ENCODE data around the gene ALDH6A1.
A peak's percentile ranks its signal among the peaks of the same experiment; 100 is the strongest.
"Not testable (repeated sequence)": the region's sequence is repeated elsewhere in the genome, so short reads cannot be mapped to it uniquely, and the experiment has no call there.

ALDH6A1 gene

DNA sequence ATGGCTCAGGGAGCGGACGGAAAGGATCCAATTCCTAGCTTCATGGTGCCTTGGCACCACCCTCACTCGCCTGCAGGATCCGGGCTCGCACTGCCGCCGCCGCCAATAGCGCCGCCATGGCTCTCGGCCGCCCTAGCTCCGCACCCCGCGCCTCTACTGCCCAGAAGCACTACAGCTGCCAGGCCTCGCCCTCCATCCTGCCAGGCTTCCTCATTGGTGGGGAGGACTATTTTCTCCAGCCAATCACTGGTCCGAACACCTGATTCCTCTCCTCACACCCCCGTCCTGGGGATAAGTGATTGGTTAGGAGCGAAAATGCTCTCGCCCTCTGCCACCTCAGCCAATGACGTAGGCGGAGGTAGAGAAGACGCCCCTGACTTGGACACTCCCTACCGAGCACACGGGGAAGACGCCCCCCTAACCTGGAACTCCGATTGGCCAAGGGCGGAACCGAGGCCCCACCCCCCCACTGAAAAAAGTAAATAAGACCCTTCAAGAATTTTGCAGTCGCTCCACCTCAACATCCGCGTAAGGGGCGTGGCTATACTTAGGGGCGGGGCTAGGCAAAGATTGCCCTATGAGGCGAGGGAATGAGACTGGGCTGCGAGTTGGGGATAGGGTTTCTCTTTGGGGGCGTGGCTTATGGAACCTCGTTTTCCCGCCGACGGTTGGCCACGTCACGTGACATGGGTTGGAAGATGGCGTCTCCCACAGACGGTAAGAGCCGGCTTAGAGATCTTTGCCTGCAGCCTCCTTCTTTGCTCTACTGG lies at the start of gene ALDH6A1, which contains the start of gene LIN52:
TSS of gene ALDH6A1 (minus strand) at position 177 of the 770 bp plus-strand sequence. CDS start at position 118, 59 bp downstream.
TSS of gene LIN52 (plus strand) at position 680 of the 770 bp plus-strand sequence. CDS start at position 699, 19 bp downstream.
- DNase-seq = peak; percentile 100

GRCh38 chr14:74127634-74128033 lies 43.4 kb upstream of the ALDH6A1 start:
- DNase-seq = no peak

- DNase-seq = no peak
Observed at GRCh38 chr14:74126315-74127013, 42.2 kb upstream of the ALDH6A1 start.

- DNase-seq = not testable (repeated sequence)
Observed at GRCh38 chr14:74125487-74125886, 41.2 kb upstream of the ALDH6A1 start.

- DNase-seq = peak; percentile 14
Observed at GRCh38 chr14:74111395-74112216, 27.4 kb upstream of the ALDH6A1 start.

DNA sequence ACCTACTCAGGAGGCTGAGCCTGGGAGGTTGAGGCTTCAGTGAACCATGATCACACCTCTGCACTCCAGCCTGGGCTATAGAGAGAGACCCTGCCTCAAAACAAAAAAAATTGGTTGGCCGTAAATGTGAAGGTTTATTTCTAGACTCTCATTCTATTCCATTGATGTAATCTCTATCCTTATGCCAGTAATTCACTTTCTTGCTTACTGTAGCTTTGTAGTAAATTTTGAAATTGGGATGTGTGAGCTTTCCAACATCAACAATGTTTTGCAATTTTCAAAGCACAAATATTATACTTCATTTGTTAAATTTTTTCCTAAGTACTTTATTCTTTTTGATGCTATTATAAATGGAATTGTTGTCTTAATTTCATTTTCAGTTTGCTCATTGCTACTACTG lies 25.1 kb upstream of the ALDH6A1 start:
- DNase-seq = no peak

DNA sequence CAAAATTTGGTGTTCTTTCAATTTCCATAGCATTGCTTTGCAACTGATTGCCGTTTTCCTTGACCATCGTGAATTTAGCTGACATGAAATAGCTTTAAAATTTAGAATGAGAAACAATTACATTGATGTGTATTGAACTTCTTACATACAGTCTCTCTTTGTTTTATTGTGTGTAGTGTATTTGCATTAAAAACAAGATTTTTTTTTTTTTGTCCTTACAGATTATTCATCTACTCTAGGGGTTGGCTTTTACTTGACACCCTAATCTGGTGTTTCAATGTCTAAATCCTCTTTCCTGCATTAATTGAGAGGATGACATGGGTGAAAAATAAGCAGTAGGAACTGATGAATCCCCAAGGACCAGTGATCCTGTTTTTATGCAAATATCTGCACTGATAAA lies 21.1 kb upstream of the ALDH6A1 start:
- no peak for DNase-seq

DNA sequence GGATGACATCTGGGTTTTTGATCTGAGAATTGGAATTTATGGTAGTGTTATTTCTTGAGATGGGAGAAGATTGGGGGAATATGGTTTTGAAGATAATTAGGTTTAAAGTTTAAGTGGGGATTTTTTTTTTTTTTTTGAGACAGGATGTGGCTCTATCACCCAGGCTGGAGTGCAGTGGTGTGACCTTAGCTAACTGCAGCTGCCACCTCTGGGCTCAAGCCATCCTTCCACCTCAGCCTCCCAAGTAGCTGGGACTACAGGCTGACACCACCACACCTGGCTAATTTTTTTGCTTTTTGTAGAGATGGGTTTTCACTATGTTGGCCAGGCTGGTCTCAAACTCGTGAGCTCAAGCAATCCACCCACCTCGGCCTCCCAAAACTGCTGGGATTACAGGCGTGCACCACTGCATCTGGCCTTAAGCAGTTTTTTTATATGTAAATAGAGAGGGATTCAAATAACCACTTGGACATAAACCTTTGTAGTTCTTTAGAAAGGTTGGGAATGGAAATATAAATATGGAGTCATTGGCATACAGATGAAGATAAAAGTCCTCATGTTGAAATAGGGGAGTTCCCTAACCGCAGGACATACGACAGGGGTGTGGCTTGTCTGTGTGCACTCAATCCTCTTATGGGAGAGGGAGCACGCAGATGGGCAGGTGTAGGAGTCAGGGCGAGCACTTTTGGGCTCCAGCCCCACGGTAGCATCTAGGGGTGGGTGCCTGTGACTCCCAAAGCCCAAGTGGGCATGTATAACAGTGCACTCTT lies 5.2 kb upstream of the ALDH6A1 start:
- DNase-seq = no peak

DNA sequence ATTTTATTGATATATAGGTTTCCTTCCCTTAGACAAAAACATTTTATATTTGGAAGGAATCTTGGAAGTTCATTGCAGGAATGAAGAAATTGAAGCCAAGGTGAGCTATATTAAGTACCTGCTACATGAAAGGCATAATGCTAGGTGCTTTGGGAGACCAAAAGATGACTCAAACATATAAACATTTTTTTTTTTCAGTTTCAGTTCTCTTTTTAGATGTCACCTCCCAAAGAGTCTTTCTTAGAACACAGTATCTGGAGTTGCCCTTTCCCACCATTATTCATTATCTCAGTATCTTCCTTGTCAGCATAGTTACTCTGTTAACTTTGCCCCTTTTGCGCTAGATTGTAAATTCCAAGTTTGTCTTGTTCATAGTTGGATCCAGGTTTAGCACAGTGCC lies 1.6 kb upstream of the ALDH6A1 start:
- DNase-seq = no peak

DNA sequence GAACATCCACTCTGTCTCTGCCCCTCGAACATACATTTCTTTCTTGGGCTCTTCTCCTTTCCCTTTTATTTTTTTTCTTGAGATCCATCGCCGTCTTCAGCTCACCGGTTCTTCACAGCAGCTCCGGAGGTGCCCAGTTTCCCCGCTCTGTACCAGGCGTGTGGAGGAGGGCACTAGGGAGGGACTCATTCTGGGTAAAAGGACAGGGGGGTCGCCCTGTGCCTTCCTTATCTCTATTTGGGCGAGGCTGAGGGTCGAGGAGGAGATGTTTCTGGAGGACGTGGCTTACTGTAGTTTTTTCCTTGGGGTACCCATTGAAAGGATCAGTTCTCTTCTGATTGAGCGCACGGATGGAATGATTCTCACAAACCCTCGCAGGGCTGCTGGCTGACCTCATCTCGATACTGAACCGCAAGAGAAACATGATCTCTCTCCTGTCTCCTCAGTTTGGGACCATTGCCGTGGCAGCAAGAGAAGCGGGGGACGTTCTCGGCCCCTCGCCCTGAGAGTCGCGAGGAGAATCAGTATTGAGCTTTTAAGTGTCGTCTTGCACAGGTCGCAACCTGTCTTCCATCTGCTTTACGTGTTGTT lies 889 bp upstream of the ALDH6A1 start:
- no peak for DNase-seq

DNA sequence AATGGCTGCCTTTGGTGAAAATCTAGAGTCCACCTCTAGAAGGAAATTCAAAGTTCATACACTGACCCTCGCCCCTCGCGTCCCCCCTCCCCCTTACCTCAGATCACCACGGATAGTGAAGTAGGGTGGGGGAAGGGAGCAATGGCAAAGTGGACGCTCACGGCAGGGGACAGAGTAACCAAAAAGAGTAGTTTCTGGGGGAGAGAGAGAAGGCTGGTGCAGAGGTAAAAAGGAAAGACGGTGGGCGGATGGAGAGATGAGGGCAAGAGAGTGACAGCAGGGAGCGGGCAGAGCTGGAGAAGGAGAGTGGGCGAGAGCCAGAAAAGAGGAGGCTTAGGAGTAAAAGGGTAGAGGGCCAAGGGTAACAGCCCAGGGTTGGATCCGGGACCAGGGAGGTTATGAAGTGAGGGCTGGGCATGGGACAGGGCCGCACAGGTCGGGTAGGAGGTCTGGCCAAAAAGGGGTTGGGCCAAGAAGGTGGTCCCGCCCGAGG lies 423 bp downstream of the ALDH6A1 start:
- no peak for DNase-seq

GRCh38 chr14:74083161-74083560 lies 1.1 kb downstream of the ALDH6A1 start:
- no peak for DNase-seq

GRCh38 chr14:74081491-74081890 lies 2.8 kb downstream of the ALDH6A1 start:
- no peak for DNase-seq

- DNase-seq = no peak
Observed at GRCh38 chr14:74080820-74081460, 3.3 kb downstream of the ALDH6A1 start.

DNA sequence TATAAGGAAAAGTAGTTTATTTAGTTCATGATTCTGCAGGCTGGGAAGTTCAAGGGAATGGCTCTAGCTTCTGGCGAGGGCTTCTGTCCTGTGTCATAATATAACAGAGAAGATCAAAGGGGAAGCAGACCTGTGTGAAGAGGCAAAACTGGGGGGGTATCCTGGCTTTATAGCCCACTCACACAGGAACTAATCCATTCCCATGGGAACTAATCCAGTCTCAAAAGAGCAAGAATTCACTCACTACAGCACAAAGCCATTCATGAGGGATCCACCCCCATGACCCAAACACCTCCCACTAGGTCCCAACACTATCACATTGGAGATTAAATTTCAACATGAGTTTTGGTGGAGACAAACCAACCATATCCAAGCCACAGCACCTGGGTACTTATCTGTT lies 6.9 kb downstream of the ALDH6A1 start:
- DNase-seq = no peak

DNA sequence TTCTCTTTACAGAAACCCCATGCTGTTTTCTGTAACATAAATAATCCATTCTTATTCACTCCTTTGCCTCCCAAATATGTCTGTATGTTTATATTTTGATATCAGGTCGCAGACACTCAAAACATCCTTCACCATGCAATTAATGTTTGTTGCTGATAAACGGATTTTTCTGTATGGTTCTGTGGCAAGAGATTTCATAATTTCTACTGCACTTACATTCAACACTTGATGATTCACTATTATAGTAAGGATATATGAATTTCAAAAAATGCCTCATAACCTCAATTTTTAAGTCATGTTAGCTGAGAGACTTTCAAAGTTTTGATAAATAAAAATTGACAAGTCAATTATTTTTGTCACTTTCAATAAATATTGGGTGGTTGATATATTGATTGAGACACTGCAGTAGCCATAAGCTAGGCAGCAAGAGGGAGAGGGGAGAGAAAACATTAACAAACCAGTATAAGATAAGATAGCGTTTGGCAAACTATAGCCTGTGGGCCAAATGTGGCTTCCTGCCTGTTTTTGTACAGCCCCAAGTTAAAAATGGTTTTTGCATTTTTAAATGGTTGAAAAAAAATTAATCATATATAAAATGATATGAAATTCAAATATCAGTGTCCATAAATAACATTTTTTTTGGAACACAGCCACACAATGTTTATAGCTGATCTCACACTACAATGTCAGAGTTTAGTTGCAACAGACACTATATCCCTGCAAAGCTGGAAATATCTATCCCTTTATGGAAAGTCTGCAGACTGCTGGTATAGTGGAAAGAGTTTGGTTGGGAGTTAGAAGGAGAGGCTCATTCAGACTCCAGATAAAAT lies 18.3 kb downstream of the ALDH6A1 start:
- DNase-seq = no peak

GRCh38 chr14:74064883-74065282 lies 19.4 kb downstream of the ALDH6A1 start:
- DNase-seq = no peak

DNA sequence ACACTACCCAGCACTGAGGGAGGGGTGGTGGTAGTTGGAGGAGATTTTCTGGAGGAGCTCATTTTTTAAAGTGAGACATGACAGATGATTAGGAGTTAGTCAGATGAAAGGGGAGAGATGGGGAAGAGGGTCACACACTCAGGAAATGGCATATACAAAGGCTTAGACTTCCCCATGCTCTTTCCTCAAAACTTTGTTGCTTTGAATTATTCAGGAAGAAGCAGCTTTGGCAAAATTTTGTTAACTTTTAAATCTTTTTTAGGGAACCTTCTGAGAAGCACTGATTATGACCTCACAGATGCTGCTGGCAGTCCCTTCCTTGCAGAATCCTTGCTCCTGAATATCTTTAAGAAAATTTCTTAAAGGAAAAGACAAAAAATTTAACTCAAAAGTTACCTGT lies 19.8 kb downstream of the ALDH6A1 start:
- no peak for DNase-seq

- DNase-seq = no peak
Observed at GRCh38 chr14:74062809-74063150, 21.5 kb downstream of the ALDH6A1 start.

DNA sequence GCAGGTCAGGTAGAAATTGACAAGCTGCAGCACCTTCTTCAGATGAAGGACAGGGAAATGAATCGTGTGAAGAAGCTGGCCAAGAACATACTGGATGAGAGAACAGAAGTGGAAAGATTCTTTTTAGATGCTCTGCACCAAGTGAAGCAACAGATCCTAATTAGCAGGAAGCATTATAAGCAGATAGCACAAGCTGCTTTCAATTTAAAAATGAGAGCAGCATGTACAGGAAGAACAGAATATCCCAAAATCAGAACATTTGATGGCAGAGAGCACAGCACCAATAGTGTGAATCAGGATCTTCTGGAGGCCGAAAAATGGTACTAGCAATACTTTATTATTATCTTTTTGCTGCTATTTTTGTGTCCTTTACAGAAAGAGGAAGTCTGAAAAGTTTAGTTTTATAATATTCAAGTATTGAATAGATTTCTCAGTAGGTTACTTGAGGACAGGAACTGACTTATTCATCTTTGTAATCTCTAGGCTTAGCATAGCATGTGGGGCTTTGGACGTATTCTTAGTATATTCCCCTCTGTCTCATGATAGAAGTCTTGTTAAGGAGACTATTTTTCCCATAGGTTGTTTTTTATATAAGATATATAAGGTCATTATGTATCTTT lies 34.3 kb downstream of the ALDH6A1 start:
- DNase-seq = no peak

All from NCI-H1048 (cell line).